M059J (cell line): ENCODE measurements around the gene DTNB. TPM values are rescaled to one million over a fixed set of nuclear protein-coding genes. Genes with fewer than 3 reads are reported as not detected.
"Not testable (repeated sequence)": the region's sequence is repeated elsewhere in the genome, so short reads cannot be mapped to it uniquely, and the experiment has no call there.

Source experiments
- DNase-seq: peaks from one replicate; pipeline ENCODE4 v3.0.0-alpha.2; 2012; ENCODE audit warnings: low read depth
- total RNA-seq: library from RNA; depleted of rRNA; stranded (reverse); fragments of >200 nt; shearing (Covaris generic); gene quantifications from 2 replicates; pipeline ENCODE4 v1.2.3, GENCODE V29; 2014

Gene DTNB
- total RNA-seq, 1 experiment from 2014 or later = 12.2 TPM

DNA sequence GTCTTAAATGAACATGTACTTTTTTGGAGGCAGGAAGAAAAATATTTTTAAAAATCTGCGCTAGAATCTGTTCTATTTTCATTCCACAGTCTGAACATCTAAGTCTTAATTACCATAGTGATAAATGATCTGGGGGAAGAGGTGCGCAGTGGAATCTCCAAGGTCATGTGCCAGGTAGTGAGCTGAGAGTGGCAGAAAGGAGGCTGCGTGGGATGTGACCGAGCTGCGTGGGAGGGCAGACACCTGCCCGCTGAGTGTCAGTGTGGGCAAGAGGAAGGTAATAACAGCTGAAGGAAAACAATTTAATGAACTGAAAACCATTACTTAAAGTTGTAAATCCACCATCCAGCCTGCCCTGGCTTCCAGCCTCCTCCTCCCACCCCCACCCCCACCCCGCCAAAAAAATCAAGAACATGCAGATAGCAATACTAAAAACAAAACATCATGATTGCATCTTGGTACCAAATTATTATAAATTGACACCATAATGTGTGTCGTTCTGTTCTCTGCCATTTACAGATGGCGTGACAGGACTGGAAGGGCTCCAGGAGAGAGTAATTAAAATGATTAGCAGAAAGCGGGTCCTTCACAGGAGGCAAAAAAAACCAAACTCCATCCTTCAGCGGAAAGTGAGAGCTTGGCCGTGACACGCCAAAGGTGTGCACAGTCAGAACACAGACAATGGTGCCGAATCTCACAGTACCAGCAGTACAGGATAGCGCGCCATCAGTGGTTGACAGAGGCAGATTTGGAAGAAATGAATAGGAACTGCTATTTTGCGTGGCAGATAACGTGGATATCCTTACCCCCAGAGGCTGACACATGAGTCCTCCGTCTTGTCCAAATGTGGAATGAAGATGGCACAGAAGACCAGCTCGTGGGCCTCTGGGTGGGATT is 11.4 kb upstream of the DTNB start:
- DNase-seq = no peak

DNA sequence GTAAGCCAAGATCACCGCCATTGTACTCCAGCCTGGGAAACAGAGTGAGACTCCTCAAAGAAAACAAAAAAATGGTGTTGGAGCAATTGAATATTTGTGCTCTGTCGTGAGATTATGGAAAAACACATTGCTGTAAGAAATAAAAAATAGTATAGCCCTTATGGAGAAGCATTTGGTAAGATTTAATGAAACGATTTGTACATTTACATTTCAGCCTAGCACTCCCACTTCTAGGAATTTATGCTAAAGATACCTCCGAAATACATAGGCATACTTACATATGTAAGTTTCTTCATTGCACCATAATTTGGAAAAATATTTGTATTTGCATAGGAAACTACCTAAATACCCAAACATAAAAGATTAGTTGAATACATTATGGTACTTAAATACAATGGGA is 8.7 kb upstream of the DTNB start:
- DNase-seq = no peak

DNA sequence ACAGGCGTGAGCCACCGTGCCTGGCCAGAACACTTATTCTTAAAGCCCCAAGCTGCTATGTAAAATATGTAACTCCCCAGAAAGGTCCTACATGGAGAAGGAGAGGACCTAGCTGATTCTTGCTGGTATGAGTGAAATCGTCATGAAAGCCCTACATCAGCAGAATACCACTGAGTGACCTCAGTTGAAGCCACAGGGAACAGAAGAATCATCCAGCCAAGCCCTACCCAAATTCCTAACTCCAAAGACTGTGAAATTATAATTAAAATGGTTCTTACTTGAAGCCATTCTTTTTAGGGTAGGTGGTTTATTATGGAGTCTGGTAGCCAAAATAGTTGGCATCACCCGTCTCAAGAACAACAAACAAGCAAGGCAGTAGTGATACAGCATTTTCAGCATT is 4.5 kb upstream of the DTNB start:
- DNase-seq = no peak

DNA sequence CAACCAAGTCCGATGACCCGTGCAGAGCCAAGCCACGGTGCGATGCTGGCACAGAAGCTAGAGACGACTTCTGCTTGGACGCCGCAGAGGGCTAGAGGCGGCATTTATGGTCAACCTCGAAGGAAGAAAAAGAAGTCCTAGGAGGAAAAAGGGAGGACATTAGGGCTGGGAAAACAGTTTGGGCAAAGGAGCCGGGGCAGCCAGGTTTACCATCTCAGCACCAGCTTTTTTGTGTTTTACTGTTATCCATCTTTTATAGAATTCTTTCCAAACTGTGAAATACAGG is 643 bp upstream of the DTNB start:
- DNase-seq = no peak

DNA sequence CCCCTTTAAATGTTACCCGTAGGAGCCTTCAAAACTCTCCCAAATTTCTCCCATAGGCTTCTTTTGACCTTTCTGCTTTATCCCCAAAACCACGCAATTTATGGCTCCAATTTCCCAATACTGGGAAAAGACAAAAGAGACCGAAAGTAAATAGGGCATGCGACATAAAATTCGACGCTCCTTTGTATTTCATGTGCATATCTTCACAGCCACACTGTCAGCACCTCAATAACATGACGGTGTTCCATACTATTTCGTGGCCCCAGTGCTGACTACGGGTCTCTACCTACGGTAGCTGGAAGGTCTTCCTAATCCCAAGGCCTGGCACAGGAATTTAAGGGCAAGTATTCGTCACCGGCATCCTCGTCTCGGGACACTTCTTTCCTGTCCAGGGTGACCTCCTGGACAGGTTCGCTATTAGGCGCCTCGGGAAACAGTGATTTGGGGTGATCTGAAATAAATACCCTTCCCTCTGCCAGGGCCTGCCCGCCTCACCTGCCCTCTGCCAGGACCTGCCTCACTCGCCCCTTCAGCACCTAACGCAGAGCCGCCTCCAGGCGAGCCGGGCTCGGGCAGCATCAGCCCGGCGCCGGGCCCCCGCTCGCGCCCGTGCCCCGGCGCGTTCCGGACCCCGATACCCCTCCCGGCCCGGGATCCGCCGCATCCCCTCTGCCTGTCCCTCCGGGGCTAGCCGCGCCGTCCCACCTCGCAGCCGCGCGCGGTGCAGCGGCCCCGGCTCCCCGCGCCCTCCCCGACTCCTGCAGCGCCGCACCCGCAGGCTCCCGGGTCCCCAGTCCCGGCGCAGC is 680 bp downstream of the DTNB start:
- DNase-seq = peak; percentile 56

DNA sequence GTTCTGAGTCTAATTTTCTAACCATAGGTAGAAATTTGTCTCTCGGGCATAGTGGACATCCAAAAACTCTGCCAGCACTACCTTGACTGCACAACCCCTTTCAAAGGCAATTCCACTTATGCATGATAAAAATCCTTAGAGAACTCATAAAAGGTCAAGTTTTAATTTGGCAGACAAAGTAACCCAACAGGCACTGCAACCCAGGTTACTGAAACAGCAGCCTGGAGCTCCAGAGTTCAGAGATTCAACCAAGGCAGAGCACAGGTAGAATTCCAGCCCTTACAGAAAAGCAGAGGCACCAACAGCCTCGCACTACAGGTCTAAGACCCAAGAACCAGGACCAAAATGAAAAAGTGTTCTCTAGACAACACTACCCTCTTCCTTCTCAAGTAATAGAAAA is 1.8 kb downstream of the DTNB start:
- no peak for DNase-seq

DNA sequence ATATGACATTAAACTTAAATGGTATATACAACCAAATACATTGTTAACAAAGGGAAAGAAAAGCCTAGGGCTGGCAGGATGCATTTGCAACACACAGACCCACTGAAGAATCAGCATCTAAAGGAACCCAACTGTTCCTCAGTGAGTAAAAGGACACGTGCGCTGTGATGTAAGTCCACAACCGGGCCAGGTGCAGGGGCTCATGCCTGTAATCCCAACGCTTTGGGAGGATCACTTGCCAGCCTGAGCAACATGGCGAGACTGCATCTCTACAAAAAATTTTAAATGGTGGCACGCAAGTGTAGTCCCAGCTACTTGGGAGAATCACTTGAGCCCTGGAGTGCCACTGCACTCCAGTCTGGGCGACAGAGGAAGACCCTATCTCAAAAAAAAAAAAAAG is 3.9 kb downstream of the DTNB start:
- no peak for DNase-seq

DNA sequence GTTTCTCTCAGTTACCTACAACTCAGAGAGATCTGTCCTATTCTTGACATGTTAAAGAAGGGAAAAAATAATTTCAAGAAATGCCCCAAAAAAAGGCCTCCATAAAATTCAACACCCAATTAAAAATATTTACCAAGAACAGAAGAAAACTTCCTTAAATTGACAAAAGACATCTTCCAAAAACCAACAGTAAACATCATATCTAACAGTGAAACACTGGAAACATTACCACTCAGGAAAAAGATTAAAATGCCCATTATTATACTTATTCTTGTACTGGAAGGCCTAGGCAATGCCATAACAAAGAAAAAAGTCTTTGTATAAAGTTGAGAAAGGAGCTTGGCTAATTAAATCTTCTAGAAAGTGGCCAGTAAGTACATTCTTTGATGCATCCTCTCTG is 7.2 kb downstream of the DTNB start:
- no peak for DNase-seq

DNA sequence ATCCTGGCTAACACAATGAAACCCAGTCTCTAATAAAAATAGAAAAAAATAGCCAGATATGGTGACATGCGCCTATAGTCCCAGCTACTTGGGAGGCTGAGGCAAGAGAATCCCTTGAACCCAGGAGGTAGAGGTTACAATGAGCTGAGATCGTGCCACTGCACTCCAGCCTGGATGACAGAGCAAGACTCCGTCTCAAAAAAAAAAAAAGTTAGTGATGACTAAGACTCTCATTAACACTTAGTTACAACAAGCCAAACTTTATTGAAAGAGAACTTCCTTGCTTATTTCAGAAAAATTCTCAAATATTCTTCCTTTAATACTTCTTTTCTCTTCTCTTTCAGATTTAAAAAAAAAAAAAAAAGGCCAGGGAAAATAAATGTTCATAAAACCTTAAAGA is 7.9 kb downstream of the DTNB start:
- DNase-seq = not testable (repeated sequence)

DNA sequence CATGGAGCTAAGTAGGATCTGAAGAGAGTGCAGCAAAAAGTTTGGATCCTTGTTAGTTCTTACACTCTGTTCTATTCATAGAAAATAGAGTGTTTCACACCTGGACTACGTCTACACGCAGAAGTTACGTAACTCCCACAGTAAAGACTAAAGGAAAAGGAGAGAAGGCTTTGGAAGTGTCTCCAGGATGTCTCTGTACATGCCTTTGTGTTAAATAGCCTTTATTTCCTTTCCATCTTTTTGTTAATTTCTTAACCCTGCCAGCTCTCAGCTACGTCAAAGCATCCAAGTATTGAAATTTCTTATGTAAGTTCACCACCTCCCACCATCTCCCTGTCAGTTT is 8.4 kb downstream of the DTNB start:
- no peak for DNase-seq

DNA sequence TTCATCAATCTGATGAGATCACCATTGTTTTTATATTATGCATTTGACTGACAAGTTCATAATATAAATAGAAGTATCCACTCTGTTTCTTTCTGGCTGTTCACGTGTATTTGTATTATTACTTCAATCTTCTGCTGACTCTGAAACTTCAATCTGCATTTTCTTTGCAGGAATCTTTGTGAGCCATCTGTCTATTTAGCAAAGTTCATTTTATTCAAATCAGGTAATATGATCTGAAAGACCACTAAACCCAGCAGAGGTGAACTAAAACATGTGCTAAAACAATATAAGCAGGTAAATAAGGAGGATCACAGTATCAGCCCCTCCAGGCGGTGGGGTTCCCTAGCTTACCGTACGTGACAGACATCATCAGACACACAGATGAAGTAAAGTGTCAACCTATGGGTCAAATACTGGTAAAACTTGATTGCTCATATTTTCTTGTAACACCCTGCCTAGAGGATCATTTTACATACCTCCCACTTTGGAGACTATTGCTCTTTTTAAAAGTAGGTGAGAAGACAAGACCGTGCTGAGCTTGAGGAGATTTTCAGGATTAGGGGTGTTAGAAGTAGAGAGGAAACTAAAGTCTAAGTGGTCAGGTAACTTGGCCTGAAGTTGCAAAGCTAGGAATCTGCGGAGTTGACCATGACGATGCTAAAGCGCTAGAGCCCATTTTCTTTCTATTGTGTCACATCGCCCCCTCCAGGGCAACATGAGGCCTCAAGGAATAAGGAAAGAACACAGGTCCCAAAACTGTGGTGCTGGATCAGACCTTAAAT is 9.0 kb downstream of the DTNB start:
- peak; percentile 18 for DNase-seq

DNA sequence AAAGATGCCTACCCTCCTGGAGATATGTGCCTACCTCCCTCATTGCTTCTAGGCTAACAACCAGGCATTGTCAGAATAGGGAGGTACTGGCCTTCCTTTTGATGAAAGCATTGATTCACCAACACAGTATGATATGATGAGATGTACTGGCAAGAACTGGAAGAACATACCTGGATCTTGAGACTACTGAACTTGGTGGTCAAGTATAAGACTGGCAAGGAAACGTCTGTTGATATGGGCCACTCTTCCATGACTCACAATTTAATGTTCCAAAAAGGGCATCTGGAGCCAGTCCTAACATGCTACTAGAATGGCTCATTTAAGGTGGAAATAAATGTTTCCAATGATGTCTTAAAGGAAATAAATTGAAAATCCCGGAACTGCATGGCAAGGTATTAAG is 18.1 kb downstream of the DTNB start:
- DNase-seq = peak; percentile 17

DNA sequence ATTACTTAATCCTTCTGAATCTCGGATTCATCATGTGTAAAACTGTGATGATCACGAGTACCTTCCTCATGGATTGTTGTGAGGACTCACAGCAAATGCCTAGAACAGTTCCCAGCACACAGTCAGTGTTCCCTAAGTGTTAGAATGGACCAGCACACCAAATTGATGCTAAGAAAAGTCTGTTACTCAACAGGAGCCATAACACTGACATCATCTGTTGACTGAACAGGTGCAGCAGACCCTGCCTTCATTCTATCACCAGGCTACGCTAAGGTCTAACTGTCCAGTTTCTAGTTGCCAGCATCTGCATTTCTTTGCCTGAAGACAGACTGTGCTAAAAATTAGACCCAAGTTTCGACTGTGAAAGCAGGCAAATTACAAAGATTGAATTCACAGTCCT is 18.6 kb downstream of the DTNB start:
- no peak for DNase-seq

DNA sequence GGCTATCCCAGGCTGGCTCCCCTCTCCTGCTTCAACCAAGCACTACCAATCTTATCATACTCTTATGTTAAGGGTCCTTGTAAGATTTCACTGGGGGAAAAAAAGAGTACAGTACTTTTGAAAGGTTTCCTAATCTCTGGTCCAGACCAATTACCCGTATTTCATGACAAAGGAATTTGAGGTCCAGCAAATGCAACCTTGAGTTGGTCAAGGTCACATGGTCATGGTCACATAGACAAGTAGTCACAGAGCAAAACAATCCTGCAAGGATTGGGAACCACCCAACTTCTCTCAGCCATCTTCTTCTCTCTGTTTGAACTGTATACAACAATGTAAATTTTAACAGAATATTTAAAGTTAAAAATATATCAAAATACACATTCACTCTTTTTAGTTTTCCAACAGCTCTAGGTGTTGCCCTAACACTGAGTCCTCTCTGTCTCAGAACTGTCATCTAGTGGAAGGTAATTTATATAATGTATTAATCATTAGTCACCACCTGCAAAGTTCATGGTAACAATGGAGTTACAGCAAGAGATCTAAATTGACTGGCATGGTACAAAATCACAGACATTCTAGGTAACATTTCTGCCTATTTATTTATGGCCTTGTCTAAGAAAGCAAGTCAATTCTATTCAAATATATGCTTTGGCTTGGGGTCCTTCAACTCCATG is 21.5 kb downstream of the DTNB start:
- peak; percentile 19 for DNase-seq

DNA sequence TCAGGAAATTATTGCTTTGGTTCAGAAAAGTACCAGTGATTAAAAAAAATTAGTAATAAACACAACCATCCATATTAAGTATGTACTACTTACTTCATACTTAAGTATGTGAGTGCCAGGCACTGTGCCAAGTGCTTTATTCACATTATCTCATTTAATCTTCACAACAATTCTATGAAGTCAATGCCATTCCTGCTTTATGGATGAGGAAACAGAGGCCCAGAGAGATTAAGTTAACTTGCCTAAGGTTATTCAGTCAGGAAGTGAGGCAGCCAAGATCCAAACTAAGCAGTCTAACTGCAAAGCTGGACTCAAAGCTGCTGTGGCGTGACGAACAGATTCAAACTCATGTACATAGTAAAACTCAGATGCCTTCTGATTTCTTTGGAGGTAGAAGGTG is 22.3 kb downstream of the DTNB start:
- DNase-seq = peak; percentile 6

DNA sequence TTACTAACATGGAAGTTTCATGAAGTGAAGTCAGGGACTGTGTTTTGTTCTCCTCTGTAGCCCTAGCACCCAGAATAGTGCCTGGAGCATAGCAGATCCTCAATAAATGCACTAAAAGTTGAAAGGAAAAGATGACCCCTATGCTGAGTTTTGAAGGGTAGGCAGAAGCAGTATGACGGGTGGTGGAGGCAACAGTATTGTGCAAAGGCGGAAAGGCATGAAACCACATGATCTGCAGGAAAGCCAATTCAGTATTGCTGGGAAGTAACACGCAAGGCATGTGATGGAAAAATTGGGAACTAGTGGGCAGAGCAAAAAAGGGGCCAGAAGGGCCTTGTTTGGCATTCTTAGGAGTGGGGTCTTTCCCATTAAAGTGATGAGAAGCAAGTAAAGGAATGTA is 23.1 kb downstream of the DTNB start:
- DNase-seq = no peak

DNA sequence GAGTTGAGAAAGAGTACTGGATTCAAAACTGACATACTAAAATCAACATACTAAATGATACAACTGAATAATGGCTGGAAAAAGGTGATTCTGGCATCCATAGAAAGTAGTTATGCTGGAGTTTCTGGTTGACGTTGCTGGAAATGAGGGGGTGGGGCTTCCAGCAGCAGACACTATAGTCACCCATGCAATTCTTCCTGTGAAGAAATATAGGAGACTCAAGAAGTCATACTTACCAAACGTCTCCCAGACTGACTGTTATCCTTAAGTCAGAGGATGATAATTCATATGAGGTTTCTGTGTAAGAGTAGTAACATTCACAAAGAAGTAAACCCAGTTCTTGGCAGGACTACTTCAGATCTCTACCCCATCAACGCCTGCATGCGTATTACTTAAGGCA is 23.6 kb downstream of the DTNB start:
- DNase-seq = no peak

DNA sequence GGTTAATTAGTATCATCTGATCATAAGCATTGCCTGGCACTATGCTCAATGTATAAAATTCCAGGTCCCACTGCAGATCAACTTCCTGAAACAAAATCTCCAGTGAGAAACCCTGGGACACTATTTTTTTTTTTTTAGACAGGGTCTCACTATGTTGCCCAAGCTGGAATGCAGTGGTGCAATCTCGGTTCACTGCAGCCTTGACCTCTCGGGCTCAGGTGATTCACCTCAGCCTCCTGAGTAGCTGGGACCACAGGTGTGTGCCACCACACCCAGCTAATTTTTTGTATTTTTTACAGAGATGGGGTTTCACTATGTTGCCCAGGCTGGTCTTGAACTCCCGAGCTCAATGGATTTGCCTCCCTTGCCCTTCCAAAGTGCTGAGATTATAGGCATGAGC is 31.1 kb downstream of the DTNB start:
- DNase-seq = no peak

DNA sequence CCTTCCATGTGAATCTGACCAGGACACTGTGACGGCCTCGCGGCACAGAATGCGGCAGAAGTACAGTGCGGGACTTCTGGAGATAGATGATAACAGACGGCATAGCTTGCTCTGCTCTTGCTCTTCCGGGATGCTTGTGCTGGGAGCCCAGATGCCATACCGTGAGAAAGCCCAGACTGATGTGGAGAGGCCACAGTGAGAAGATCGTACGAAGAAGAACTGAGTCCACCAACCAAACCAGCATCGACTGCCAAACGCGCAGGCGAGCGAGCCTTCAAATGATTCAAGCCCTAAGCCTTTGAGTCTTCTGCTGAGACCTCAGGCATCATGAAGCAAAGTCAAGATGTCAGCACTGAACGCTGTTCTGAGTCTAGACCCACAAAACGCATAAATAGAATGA is 33.7 kb downstream of the DTNB start:
- DNase-seq = no peak

DNA sequence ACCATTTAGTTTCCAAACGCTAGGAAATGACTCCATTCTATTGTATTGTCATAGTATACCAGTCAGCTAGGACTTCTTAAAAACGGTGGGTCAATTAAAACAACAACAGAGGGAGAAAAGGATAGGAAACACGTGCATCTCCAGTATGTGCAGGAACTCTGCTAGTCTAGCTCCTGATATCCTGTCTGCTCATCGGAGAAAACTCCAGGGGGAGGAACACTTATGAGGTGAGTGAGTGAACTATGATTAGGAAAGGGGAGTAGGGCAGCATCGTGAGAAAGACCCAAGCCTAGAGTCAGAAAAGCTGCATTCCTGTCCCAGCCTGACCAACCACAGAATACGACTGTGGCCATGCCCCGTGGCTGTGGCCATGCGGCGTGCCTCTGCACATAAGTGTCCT is 34.2 kb downstream of the DTNB start:
- no peak for DNase-seq

DNA sequence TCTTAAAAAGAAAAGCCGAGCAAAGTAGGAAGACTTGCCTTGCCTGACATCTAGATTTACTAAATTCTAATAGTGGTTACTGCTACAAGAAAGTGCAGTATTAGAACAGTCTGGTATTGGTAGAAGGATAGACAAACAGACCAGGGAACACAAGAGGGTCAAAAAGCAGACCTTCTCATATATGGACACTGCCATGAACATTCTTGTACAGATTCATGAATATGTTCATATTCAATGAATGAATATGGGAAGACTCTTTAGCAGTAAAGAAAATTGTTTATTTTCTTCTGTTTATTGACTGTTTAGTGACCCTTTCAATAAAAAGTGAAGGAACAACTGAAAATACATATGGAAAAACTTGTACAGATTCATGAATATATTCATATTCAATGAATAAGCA is 37.6 kb downstream of the DTNB start:
- no peak for DNase-seq

DNA sequence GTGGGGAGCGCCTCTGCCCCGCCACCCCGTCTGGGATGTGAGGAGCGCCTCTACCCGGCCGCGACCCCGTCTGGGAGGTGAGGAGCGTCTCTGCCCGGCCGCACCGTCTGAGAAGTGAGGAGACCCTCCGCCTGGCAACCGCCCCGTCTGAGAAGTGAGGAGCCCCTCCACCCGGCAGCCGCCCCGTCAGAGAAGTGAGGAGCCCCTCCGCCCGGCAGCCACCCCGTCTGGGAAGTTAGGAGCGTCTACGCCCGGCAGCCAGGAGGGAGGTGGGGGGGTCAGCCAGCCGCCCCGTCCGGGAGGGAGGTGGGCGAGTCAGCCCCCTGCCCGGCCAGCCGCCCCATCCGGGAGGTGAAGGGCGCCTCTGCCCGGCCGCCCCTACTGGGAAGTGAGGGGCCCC is 39.6 kb downstream of the DTNB start:
- not testable (repeated sequence) for DNase-seq
